Fibroblast of peridontal ligament (primary cell): Measurements from ENCODE around the gene TCTN1.
"Not testable (repeated sequence)": the region's sequence is repeated elsewhere in the genome, so short reads cannot be mapped to it uniquely, and the experiment has no call there.

ENCODE experiments used
- DNase-seq: peaks from one replicate; pipeline ENCODE4 v3.0.0-alpha.2; 2010; ENCODE audit errors: extremely low read depth

TCTN1 gene

DNA sequence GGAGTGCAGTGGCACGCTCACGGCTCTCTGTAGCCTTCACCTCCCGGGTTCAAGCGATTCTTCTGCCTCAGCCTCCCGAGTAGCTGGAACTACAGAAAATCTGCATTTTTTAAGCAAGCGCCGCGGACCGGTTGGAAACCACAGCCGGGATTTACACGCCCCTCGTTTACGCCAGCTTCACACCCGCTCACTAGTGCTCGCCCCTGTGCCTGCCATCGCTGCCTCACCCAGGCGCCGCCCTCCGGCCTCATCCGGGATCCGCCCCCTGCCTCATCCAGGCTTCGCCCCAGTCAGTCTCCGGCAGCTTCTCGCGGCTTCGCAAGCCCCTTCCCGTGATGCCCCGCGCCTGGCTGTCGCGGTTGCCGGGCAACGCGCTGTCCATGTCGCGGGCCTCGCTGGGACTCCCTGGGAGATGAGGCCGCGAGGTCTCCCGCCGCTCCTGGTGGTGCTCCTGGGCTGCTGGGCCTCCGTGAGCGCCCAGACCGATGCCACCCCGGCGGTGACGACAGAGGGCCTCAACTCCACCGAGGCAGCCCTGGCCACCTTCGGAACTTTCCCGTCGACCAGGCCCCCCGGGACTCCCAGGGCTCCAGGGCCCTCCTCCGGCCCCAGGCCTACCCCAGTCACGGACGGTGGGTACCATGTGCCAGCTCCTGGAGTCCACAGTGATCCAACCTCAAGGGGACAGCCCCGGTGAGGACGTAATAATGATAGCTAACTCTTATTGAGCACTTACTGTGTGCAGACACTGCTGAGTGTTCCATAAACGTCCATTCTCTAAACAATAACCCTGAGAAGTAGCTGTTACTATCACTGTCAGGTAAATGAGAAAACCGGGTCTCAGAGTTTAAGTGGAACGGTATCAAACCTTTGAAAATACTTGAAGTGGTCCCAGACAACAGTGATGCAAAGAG lies at the start of gene TCTN1:
TSS of gene TCTN1 (plus strand) at position 359 of the 914 bp plus-strand sequence. CDS start at position 413, 54 bp downstream.
- DNase-seq = peak; percentile 88

DNA sequence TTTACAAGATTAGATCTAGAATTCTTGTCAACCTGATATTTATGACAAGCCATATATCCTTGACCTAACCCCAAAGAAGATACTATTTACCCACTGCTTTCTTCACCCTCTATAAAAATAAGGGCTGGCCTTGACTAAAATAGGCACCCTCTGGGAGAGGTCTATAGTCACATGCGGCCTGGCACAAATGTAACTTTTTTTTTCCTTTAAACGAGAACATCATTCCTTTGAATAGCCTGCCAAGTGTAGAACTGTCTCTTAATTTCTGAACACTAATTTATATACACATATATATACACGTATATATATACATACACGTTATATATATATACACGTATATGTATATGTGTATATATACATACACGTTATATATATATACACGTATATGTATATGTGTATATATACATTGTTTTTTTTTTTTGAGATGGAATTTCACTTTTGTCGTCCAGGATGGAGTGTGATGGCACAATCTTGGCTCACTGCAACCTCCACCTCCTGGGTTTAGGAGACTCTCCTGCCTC lies 49.4 kb upstream of the TCTN1 start:
- DNase-seq = no peak

DNA sequence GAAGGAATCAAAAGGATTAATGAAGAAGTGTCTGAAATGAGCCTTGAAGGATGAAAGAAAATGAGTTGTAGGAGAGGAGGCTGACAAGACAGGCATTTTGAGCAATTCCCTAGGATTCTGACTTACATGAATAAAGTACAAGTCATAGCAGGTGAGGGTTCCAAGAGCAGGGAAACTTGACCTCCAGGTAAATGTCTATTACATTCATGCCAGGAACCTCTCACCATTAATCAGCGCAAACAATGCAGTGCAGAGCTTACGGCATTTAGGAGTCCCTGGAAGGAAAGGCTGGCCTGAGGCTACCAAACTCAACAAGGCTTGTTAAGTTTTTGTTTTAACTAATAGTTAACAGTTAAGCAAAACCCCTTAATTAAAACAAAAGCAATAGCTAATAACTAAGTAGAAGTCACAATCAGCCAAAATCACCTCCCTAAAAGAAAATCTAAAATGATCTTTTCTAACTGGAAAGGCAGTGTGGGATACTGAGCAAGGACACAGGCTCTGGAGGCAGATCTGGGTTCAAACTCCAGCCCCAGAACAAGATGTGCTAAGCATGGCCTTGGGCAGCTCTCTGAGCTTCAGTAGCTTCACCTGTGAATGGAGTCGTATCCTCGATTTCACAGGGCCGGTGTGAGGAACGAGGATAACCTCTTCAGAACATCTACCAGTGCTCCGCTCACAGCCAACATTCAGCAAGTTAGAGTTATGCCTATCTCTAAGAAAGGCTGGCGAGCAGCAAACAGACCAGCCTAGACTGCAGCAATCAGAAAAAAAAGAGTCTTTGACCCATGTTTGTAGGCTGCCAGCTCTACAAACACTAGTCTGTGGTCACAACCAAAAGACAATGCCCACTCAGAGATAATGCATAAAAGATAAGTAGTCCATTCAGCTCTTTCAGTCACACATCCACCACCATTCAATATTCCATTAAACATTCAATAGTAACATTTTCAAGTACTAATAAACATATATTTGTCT lies 47.7 kb upstream of the TCTN1 start:
- DNase-seq = no peak

DNA sequence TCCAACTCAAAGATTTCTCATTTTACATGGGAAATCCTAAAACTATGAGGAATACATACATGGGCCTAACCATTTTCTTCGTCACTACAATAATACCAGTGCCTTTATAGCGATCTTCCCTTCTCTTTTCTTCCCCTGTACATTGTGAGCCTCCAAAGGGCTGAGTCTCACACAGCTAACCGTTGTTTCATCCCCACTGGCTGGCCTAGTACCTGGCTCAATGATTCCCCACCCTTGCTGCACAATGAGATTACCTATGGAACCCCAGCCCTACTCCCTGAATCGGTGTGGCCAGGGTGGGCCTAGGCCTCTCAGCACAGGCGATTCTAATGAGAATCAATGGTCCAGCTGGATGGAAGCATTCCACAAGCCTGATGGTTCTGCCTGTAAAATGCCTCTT lies 46.9 kb upstream of the TCTN1 start:
- no peak for DNase-seq

DNA sequence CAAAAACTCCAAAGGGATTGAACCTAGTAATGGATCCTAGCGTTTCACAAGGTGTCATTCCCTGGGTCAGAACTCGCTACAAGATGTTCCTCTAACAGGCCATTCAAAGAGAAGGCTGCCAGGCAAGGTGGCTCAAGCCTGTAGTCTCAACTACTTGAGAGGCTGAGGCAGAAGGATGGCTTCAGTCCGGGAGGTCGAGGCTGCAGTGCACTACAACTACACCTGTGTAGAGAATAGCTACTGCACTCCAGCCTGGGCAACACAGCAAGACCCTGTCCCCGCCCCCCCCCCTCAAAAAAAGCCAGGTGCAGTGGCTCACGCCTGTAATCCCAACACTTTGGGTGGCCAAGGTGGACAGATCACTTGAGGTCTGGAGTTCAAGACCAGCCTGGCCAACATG lies 45.2 kb upstream of the TCTN1 start:
- no peak for DNase-seq

DNA sequence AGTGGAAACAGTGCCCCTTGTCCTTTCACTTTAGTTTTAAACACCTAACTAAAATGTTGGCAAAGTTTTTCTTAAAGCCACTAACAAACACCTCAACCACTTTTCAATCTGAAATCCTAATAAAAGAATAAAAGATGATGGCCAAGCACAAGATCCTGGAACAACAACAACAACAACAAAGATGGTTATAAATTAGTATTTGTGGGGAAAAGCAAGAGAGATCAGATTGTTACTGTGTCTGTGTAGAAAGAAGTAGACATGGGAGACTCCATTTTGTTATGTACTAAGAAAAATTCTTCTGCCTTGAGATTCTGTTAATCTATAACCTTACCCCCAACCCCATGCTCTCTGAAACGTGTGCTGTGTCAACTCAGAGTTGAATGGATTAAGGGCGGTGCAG lies 44.1 kb upstream of the TCTN1 start:
- not testable (repeated sequence) for DNase-seq

DNA sequence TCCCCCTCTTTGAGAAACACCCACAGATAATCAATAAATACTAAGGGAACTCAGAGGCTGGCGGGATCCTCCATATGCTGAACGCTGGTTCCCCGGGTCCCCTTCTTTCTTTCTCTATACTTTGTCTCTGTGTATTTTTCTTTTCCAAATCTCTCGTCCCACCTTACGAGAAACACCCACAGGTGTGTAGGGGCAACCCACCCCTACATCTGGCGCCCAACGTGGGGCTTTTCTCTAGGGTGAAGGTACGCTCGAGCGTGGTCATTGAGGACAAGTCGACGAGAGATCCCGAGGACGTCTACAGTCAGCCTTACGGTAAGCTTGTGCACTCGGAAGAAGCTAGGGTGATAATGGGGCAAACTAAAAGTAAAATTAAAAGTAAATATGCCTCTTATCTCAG lies 43.1 kb upstream of the TCTN1 start:
- not testable (repeated sequence) for DNase-seq

DNA sequence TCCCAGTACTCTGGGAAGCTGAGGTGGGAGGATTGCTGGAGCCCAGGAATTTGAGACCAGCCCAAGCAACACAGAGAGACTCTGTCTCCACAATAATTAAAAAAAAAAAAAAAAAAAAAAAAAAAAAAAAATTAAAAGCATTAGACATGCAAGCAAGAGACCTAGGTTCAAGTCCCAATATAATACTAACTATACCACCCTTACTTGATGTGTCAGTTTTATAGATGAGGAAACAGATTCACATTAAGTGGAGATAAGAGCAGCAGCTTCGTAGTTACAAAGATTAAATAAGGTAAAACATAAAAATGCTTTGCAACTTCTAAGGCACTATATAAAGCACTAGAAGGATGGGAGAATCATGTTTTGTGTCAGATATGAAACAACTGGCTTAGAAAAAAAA lies 39.9 kb upstream of the TCTN1 start:
- DNase-seq = no peak

DNA sequence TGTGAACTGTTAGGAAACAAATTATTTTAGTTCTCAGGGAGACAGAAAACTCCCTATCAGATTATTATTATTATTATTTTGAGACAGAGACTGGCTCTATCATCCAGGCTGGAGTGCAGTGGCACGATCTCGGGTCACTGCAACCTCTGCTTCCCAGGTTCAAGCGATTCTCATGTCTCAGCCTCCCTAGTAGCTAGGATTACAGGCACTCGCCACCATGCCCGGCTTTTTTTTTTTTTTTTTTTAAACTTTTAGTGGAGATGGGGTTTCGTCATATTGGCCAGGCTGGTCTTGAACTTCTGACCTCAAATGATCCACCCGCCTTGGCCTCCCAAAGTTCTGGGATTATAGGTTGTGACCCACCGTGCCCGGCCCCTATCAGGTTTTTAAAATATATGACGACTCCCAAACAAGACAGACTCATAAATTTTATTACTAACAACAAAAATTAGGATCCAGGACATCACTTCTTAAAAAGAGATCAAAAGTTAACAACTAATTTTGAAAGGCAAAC lies 39.2 kb upstream of the TCTN1 start:
- DNase-seq = not testable (repeated sequence)

DNA sequence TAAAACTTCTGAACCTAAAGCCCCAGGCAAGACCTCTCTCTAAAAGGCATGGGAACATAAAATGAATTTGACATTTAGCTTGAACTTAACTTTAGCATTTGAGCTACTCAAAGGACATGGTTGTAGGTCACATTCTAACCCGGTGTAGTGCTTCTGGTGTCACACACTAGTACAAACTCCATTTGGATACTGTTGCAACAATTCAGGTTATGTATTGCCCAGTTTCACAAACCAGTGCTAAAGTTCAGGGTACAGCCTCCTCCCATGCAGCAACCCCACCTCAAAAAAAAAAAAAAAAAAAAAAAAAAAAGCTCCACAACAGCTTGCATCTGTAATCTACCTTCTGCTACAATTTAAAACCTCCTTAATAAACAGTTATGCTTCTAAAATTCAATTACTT lies 38.6 kb upstream of the TCTN1 start:
- no peak for DNase-seq

DNA sequence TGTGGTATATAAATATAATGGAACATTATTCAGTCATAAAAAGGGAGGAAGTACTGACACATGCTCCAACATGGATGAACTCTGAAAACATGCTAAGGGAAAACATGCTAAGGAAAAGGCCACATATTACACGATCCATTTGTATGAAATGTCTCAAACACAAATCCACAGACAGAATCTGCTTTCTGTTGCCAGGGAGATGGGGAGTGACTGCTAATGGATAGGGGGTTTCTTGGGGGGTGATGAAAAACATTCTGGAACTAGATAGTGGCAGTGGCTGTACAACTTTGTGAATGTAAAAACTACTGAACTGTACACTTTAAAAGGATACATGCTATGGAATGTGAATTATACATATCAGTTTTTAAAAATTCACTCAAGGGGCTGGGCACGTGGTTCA lies 37.4 kb upstream of the TCTN1 start:
- no peak for DNase-seq

DNA sequence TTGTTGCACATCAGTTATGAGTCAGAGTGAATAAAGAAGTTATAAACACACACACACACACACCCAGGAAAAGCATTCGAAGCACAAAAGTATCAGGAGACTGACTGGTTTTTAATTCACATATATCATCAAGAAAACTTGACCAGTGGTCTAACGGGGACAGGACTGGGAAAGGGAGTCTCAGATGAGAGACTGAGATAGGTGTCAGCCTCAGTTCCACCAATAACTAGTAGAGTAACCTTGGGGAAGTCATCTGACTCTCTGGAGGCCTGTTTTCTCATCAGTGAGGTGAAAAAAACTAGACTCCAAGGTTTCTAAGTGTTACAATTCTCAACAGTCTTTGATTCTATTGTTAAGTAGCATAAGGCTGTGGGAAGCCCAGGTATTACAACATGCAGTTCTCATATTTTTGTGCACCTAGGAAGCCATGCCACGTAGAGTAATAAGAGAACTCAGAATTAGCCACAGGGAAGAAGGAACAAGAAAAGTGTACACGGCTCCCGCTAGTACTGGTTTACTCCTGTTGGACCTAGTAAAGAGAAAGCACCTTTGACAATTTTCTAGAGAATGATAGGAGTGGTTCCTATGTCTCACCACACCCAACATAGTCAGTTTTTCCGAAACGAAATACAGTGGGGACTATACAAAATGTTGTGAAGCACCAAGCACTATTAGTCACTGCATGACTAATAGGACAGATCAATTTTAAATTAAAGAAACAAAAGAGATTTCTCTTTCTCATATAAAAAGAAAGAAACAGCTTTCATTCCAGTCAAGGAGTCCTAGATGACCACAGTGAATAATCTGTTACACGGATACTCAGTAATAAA lies 35.9 kb upstream of the TCTN1 start:
- DNase-seq = peak; percentile 90

DNA sequence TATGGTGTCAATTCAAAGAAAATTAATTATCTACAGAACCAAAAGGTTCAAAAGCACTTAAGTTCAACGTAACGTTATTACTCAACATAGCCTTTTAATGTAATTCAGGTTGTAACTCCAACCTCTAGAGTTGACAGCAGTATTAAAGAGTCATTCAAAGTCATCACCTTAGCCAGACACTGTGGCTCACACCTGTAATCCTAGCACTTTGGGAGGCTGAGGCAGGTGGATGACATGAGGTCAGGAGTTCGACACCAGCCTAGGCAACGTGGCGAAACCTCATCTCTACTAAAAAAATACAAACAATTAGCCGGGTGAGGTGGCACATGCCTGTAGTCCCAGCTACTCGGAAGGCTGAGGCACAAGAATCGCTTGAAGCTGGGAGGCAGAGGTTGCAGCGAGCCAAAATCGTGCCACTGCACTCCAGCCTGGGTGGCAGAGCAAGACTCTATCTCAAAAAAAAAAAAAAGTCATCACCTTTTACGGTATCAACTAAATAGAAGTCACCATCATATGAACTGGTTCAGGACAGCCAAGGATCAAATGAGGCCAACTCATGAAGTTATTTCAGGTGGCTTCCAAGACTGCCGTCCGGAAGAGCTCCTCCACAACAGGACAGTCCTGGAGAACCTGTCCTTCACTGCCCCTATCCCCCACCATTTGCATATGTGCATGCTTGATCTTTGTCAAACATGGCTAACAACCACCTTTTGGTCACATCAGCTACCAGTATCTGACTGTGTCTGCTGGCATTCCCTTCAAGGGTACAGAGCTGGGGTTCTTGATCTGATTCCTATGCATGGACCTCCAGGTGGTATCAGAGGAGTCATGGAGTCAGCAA lies 35.0 kb upstream of the TCTN1 start:
- DNase-seq = no peak

DNA sequence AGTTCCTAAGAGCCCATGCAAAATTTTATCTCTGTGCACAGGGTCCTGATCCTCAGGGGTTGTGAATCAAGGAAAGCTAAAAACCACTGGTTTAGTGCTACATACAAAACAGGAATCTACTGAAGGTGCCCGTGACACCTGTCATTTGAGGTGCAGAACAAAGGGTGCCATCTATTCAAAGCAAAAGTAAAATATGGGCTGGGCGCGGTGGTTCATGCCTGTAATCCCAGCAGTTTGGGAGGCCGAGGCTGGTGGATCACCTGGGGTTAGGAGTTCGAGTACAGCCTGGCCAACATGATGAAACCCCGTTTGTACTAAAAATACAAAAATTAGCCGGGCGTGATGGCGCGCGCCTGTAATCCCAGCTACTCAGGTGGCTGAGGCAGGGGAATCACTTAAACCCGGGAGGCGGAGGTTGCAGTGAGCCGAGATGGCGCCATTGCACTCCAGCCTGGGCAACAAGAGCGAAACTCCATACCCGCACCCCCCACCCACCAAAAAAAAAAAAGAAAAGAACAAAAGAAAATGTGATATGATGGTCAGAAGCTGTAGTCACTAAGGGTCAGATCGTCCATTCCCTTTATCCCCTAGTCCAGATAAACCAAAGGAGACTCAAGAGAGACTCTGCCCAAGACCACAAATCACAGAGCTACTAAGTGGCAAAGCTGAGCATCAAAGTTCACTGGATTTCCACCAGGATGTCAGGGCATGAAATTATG lies 34.2 kb upstream of the TCTN1 start:
- DNase-seq = no peak

DNA sequence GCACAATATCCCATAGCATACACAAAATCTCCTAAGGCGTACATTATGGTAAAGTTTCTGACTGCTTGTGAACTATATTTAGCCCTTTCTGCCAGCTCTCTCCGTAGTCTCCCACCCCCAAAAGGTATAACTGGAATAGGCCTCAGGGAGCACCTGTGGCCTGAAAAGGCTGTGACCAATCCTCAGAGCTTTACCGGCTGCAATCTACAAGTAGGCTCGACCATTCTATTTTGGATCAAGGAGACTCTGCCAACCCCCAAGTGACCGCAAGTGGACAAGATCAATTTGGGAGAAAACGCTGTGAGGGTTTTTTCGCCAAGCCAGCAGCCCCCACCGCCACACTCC lies 32.0 kb upstream of the TCTN1 start:
- no peak for DNase-seq

DNA sequence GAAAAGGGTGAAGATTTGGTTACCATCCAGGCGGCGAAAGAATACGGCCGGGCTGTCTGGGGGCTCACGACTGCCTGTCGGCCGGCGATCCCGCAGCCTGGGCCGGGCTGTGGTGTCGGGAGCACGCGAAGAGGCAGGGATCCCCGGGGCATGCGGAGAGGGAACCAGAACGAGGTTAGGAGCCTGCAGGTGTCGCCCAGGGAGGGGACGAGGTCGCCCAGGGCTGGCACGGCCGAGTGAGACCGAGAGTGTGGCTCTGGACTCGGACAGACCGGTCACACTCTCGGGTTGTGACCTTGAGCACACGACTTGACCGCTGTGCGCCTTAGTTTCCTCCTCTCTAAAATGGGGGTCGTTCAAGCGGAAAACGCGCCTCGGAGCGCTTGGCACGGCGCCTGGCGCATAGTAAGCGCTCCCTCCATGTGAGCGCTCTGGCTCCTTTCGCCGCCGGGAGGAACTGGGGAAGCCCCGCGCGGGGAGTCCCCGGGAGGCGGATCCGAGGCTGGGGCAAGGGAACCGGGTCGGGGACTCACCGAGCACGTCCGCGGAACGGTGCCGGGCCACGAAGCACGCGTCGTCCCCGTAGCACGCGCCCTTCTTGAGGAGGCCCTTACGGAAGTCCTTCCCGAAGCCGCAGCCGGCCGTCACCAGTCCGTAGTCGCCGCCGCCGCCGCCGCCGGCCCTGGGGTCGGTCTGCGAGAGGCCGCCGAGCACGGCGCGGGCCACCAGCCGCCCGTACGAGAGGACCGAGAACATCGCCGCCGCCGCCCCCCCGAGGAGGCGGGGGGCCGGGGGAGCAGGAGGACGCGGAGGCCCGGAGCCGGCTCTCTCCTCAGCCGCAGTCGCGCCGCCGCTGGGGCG lies 31.4 kb upstream of the TCTN1 start:
- peak; percentile 34 for DNase-seq

DNA sequence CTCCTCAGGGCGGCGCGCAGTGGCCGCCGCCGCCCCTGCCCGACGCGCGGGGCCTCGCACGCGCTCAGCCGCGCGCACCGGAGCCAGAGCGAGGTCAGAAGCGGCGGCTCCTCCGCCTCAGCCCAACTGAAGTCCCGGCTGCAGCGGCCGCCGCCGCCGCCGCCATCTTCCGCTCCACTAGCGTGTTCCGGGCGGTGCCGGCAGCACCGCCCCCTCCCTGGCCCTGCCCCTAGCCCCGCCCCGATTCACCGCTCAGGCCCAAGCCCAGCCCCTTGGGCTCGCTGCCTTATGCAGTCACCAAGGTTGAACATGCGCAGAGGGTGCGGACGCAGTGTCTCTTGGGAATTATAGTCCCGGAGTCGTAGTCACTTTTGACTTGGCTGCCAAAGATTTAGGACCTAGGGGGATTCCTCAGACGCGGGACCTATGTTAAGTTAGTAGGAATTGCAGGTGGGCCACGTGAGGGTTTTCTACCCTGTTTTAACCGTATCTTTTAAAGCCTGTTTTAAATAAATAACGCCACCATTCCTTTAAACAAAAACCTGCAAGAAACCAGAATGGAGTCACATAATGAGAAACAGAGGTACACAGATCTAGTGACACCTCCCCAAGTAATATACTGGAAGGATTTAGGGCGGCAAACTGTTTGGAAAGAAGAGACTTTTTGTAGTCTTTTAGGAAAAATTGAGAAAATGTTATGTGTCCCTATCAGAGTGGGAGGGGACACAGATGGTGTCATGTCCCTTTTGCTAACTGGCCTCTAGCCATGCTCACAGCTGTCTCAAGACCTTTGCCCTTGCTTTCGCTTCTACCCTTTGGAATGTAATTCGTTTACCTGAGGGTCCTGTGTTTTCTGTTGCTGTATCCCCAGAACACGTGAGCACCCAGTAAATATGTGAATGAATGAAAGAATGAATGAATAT lies 30.5 kb upstream of the TCTN1 start, which contains the start of gene PPTC7:
TSS of gene PPTC7 (minus strand) at position 182 of the 923 bp plus-strand sequence. CDS start 287 bp downstream, outside the sequence.
- peak; percentile 96 for DNase-seq
